AG04449 (cell line): ENCODE data around the gene ZNF813.
A peak's percentile ranks its signal among the peaks of the same experiment; 100 is the strongest.

Experiments used
- CTCF ChIA-PET: fragments of 350-600 bp; formaldehyde crosslinking; extraction: SDS; loops from one replicate; lab custom pipeline; 2021; ENCODE audit warnings: antibody characterized with exemption; lab: Yijun Ruan, JAX
- POLR2A ChIA-PET: fragments of 400-600, 350-600 bp; formaldehyde crosslinking; extraction: SDS; loops from one replicate; lab custom pipeline; 2020; ENCODE audit warnings: antibody characterized with exemption, inconsistent platforms; lab: Yijun Ruan, JAX
- DNase-seq: peaks from one replicate; pipeline ENCODE4 v3.0.0-alpha.2; 2010; ENCODE audit warnings: low read depth, low spot score
- H3K4me3 ChIP-seq: 2 replicates; pipeline ENCODE4 v1.5.1; 2011; ENCODE audit warnings: low read depth, mild to moderate bottlenecking, control low read depth, low read length
- CTCF ChIP-seq: IDR thresholded peaks from one replicate; pipeline ENCODE4 v1.5.1; 2011; ENCODE audit warnings: mild to moderate bottlenecking, moderate library complexity, low read length, control low read depth, inconsistent platforms; ENCODE audit not compliant: insufficient read depth; ENCODE audit errors: missing control alignments

The ZNF813 gene

GRCh38 chr19:53540091-53540490, 72.6 kb downstream of the ZNF813 start:
- no peak for TF ChIP-seq CTCF
- CTCF ChIA-PET: no interaction called here
- DNase-seq: no peak
- no peak overlapping the region for H3K4me3 ChIP-seq
- POLR2A ChIA-PET: no interaction called here

- TF ChIP-seq CTCF: no peak
- ChIA-PET CTCF (no interaction called here), POLR2A (no interaction called here)
- DNase-seq: no peak
- no peak overlapping the region for H3K4me3 ChIP-seq
These were observed 74.4 kb downstream of the ZNF813 start for GRCh38 chr19:53541971-53542370.

GRCh38 chr19:53545271-53546065, 77.9 kb downstream of the ZNF813 start:
- CTCF ChIA-PET: no interaction called here

More at GRCh38 chr19:53545271-53546065, 77.9 kb downstream of the ZNF813 start:
- peak; percentile 46 for DNase-seq
- H3K4me3 ChIP-seq: no peak overlapping the region
- POLR2A ChIA-PET: no interaction called here
- TF ChIP-seq CTCF: no peak
